GDM1 (cell line): ENCODE results near the gene MACROD2.
"Not testable (repeated sequence)": the region's sequence is repeated elsewhere in the genome, so short reads cannot be mapped to it uniquely, and the experiment has no call there.

Source experiments
- DNase-seq: peaks from one replicate; lab custom pipeline; 2025; lab: John Stamatoyannopoulos, UW

Gene MACROD2

GRCh38 chr20:15178581-15178980 lies 1183.3 kb downstream of the MACROD2 start:
- DNase-seq, result no peak

GRCh38 chr20:15179381-15179780 lies 1184.1 kb downstream of the MACROD2 start:
- DNase-seq, result no peak

GRCh38 chr20:15179781-15180180 lies 1184.5 kb downstream of the MACROD2 start:
- no peak for DNase-seq

GRCh38 chr20:15185322-15185721 lies 1190.0 kb downstream of the MACROD2 start:
- no peak for DNase-seq

GRCh38 chr20:15185913-15186312 lies 1190.6 kb downstream of the MACROD2 start:
- DNase-seq, result no peak

GRCh38 chr20:15187612-15188011 lies 1192.3 kb downstream of the MACROD2 start:
- DNase-seq, result no peak

- DNase-seq, result no peak
These were observed 1193.1 kb downstream of the MACROD2 start for GRCh38 chr20:15188415-15188814.

GRCh38 chr20:15191082-15191723 lies 1195.9 kb downstream of the MACROD2 start:
- no peak for DNase-seq

GRCh38 chr20:15195378-15195777 lies 1200.1 kb downstream of the MACROD2 start:
- DNase-seq, result no peak

GRCh38 chr20:15196547-15197255 lies 1201.4 kb downstream of the MACROD2 start:
- DNase-seq, result no peak

- DNase-seq, result not testable (repeated sequence)
These were observed 1202.7 kb downstream of the MACROD2 start for GRCh38 chr20:15198017-15198416.

GRCh38 chr20:15199698-15200097 lies 1204.4 kb downstream of the MACROD2 start:
- DNase-seq, result no peak

GRCh38 chr20:15200147-15200565 lies 1204.8 kb downstream of the MACROD2 start:
- no peak for DNase-seq

- DNase-seq, result no peak
These were observed 1206.3 kb downstream of the MACROD2 start for GRCh38 chr20:15201602-15202001.

- DNase-seq, result no peak
These were observed 1208.9 kb downstream of the MACROD2 start for GRCh38 chr20:15204234-15204633.

- DNase-seq, result no peak
These were observed 1209.7 kb downstream of the MACROD2 start for GRCh38 chr20:15205028-15205427.

- no peak for DNase-seq
These were observed 1210.4 kb downstream of the MACROD2 start for GRCh38 chr20:15205719-15206118.

- no peak for DNase-seq
These were observed 1214.2 kb downstream of the MACROD2 start for GRCh38 chr20:15209537-15209936.

- no peak for DNase-seq
These were observed 1218.7 kb downstream of the MACROD2 start for GRCh38 chr20:15214051-15214450.

GRCh38 chr20:15220009-15220656 lies 1224.8 kb downstream of the MACROD2 start:
- DNase-seq, result no peak

- no peak for DNase-seq
These were observed 1225.7 kb downstream of the MACROD2 start for GRCh38 chr20:15220778-15221565.
